ENCODE data around the gene CCL16. TPM values are rescaled to one million over a fixed set of nuclear protein-coding genes. Genes with fewer than 3 reads are reported as not detected.

Gene CCL16
- total and polyA plus RNA-seq, 2 of the 8 experiments (the other 6 are each of a cell fraction or from before 2014, with no cell fraction given), result not detected

DNA sequence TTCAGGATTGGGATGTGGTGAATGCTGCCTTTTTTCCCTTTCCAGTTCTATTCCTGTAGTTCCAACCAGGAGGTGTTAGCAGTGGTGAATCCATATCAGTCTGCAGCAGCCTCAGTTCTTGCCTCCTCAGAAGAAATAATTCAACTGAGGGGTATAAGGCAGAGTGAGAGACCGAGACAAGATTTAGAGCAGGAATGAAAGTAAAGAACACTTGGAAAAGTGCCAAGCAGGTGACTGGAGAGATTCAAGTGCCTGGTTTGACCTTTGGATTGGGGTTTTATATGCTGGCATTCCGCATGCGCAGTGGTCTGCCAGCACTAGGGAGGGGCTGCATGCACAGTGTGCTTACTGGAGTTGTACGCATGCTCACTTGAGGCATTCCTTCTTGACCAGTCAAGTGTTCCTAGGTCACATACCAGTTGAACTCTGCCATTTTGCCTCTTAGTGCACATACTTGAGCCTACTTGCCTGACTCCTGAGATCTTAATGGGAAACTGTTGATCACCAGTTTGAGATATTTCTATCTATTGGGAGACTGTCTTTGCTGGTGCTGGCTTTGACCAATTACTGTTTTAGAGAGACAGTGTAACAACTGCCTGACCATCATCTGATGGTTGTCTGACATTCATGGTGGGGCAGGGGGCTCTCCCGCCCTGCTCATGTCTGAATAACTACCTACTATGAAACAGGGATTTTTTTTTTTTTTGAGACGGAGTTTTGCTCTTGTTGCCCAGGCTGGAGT lies 20.7 kb upstream of the CCL16 start (continued):
- TF ChIP-seq, protein P1, sequence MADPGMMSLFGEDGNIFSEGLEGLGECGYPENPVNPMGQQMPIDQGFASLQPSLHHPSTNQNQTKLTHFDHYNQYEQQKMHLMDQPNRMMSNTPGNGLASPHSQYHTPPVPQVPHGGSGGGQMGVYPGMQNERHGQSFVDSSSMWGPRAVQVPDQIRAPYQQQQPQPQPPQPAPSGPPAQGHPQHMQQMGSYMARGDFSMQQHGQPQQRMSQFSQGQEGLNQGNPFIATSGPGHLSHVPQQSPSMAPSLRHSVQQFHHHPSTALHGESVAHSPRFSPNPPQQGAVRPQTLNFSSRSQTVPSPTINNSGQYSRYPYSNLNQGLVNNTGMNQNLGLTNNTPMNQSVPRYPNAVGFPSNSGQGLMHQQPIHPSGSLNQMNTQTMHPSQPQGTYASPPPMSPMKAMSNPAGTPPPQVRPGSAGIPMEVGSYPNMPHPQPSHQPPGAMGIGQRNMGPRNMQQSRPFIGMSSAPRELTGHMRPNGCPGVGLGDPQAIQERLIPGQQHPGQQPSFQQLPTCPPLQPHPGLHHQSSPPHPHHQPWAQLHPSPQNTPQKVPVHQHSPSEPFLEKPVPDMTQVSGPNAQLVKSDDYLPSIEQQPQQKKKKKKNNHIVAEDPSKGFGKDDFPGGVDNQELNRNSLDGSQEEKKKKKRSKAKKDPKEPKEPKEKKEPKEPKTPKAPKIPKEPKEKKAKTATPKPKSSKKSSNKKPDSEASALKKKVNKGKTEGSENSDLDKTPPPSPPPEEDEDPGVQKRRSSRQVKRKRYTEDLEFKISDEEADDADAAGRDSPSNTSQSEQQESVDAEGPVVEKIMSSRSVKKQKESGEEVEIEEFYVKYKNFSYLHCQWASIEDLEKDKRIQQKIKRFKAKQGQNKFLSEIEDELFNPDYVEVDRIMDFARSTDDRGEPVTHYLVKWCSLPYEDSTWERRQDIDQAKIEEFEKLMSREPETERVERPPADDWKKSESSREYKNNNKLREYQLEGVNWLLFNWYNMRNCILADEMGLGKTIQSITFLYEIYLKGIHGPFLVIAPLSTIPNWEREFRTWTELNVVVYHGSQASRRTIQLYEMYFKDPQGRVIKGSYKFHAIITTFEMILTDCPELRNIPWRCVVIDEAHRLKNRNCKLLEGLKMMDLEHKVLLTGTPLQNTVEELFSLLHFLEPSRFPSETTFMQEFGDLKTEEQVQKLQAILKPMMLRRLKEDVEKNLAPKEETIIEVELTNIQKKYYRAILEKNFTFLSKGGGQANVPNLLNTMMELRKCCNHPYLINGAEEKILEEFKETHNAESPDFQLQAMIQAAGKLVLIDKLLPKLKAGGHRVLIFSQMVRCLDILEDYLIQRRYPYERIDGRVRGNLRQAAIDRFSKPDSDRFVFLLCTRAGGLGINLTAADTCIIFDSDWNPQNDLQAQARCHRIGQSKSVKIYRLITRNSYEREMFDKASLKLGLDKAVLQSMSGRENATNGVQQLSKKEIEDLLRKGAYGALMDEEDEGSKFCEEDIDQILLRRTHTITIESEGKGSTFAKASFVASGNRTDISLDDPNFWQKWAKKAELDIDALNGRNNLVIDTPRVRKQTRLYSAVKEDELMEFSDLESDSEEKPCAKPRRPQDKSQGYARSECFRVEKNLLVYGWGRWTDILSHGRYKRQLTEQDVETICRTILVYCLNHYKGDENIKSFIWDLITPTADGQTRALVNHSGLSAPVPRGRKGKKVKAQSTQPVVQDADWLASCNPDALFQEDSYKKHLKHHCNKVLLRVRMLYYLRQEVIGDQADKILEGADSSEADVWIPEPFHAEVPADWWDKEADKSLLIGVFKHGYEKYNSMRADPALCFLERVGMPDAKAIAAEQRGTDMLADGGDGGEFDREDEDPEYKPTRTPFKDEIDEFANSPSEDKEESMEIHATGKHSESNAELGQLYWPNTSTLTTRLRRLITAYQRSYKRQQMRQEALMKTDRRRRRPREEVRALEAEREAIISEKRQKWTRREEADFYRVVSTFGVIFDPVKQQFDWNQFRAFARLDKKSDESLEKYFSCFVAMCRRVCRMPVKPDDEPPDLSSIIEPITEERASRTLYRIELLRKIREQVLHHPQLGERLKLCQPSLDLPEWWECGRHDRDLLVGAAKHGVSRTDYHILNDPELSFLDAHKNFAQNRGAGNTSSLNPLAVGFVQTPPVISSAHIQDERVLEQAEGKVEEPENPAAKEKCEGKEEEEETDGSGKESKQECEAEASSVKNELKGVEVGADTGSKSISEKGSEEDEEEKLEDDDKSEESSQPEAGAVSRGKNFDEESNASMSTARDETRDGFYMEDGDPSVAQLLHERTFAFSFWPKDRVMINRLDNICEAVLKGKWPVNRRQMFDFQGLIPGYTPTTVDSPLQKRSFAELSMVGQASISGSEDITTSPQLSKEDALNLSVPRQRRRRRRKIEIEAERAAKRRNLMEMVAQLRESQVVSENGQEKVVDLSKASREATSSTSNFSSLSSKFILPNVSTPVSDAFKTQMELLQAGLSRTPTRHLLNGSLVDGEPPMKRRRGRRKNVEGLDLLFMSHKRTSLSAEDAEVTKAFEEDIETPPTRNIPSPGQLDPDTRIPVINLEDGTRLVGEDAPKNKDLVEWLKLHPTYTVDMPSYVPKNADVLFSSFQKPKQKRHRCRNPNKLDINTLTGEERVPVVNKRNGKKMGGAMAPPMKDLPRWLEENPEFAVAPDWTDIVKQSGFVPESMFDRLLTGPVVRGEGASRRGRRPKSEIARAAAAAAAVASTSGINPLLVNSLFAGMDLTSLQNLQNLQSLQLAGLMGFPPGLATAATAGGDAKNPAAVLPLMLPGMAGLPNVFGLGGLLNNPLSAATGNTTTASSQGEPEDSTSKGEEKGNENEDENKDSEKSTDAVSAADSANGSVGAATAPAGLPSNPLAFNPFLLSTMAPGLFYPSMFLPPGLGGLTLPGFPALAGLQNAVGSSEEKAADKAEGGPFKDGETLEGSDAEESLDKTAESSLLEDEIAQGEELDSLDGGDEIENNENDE (IDR thresholded peaks at IDR 0.05; ENCODE audit: insufficient replicate concordance, low read length), result no peak
- TF ChIP-seq POLR2A (IDR thresholded peaks at IDR 0.05; ENCODE audit: control extremely low read depth in 1 of 2, low read depth in 2 of 2, low read length in 2 of 2) (no peak), NANOG (IDR thresholded peaks at IDR 0.05; ENCODE audit: insufficient read depth, low read depth, low read length, poor library complexity, severe bottlenecking) (no peak), POLR2AphosphoS5 (IDR thresholded peaks at IDR 0.05; ENCODE audit: low read depth, low read length) (no peak), CHD2 (IDR thresholded peaks at IDR 0.05; ENCODE audit: low read length) (no peak), ZNF274 (IDR thresholded peaks at IDR 0.05; ENCODE audit: borderline replicate concordance, extremely low read depth, low read length) (no peak), BACH1 (IDR thresholded peaks at IDR 0.05; ENCODE audit: low read length) (no peak), TCF12 (IDR thresholded peaks at IDR 0.05; ENCODE audit: low read depth, low read length) (no peak), TEAD4 (IDR thresholded peaks at IDR 0.05; ENCODE audit: low read depth, low read length) (no peak)

Data from H1 (cell line).